ENCODE results near the gene MACO1. TPM values are rescaled to one million over a fixed set of nuclear protein-coding genes. Genes with fewer than 3 reads are reported as not detected.

The MACO1 gene
- total RNA-seq, 1 donor from 2014 or later: 7.9 TPM

GRCh38 chr1:25527946-25528595 is 97.4 kb downstream of the MACO1 start:
- no peak overlapping the region for H3K4me3 ChIP-seq (ENCODE audit: low read depth, low read length)
- no peak for TF ChIP-seq CTCF (conservative IDR thresholded peaks at IDR 0.05; ENCODE audit: low read depth, low read length)
- no peak for DNase-seq (ENCODE audit: low read depth)

GRCh38 chr1:25528881-25529517 is 98.3 kb downstream of the MACO1 start:
- no peak for DNase-seq (ENCODE audit: low read depth)
- TF ChIP-seq CTCF (conservative IDR thresholded peaks at IDR 0.05; ENCODE audit: low read depth, low read length): no peak
- H3K4me3 ChIP-seq (ENCODE audit: low read depth, low read length): no peak overlapping the region

DNA sequence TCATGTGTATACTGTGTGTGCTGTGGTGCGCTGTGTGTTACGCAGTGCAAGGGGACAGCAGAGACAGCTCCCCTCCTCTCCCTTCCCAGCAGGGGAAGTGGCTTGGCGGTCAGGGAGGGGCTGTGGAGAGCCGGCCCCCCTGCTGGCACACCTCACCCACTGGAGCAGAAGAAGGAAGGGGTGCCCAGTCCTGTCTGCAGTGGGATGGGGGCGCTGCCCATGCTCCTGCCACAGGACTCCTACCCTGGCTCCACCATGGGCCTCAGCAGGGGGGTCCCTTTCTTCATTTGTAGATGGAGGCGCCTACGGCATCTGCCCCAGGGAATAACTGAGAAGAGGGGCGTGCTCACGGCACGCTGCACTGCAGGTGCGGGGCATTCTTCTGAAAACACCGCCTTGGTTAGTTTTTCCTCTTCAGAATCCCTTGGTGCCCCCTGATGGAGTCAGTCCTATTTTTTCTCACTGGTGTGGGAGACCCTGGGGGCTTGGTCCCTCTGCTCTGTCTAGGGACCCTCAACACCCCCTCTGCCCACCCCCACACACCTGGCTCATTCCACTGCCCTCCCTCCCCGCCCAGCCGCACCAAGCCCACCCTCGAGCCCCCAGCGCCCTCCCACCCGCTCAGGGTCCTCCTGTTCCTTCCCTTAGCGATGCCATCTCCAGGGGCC is 99.0 kb downstream of the MACO1 start:
- no peak overlapping the region for H3K4me3 ChIP-seq (ENCODE audit: low read depth, low read length)
- TF ChIP-seq CTCF (conservative IDR thresholded peaks at IDR 0.05; ENCODE audit: low read depth, low read length): no peak
- DNase-seq (ENCODE audit: low read depth): no peak

DNA sequence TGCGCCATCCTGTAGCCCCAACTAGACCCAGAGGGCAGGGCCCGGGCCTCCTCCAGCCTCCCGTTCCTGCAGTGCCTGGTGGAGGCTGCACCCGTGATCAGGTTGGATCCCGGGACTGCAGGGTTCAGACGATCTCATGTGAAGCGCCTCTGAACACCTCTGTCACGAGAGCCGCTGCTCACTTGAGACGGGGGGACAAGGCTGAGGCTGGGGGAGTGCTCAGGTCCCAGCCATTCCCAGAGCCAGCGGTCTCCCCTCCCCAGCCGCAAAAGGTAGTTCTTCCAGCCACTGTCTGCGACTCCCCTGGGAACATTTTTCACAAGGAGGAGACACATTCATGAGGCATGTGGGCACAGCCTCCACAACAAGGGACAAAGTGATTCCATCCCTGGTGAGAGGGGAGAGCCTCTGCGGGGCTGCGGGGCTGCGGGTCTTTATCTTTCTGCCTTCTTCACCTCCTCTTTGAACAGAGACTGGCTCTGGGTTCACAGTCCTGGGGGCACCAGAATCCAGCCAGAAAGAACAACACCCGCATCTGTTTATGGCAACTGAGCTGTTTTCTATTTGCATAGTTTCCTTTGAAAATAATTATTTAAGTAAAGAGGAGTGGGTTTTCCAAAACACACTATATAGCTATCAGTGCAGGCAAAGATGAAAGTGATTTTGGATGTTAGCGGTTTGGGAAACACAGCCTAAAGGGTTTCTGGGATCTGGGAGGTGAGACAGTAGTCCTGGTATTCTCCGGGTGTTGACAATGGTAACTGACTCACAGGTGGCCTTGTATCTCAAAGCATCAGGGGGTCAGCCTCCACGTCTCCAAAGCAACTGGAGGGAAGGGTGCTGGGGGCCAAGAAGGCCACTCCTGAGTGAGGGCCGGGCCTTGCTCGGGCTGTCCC is 99.7 kb downstream of the MACO1 start:
- no peak overlapping the region for H3K4me3 ChIP-seq (ENCODE audit: low read depth, low read length)
- no peak for DNase-seq (ENCODE audit: low read depth)

DNA sequence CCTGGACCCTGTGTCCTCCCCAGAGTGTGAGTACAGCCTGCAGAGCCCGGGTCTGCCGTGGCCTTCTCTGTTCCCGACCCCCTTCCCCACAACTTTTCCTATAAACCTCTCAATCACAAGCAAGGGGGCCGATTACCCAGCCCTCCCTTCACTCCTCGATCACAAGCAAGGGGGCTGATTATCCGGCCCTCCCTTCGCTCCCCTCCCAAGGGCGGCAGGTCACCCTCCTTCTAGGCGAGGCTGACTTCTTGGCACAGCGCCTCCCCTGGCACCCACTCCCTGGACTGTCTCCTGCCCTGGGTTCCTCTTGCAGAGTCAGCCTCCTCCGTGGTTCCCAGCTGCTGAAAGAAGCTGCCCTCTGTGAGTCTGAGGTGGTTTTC is 100.4 kb downstream of the MACO1 start:
- H3K4me3 ChIP-seq (ENCODE audit: low read depth, low read length): no peak overlapping the region
- DNase-seq (ENCODE audit: low read depth): no peak
- TF ChIP-seq CTCF (conservative IDR thresholded peaks at IDR 0.05; ENCODE audit: low read depth, low read length): no peak

More for the DNA sequence above, 99.7 kb downstream of the MACO1 start:
- TF ChIP-seq CTCF (conservative IDR thresholded peaks at IDR 0.05; ENCODE audit: low read depth, low read length): no peak

DNA sequence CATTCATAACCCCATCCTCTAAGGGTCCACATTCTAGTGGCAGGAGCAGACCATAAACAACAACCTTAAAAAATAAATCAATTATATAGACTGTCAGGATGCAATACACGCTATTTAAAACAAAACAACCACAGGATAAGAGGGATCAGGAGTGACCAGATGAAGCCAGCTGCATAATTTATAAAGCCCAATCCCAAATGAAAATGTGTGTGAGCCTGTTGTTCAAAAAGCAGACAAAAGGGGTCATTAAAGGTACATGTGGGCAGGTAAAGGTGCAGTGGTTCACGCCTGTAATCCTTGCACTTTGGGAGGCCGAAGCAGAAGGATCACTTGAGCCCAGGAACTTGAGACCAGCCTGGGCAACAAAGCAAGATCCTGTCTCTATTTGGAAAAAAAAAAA is 102.3 kb downstream of the MACO1 start:
- no peak overlapping the region for H3K4me3 ChIP-seq (ENCODE audit: low read depth, low read length)
- no peak for DNase-seq (ENCODE audit: low read depth)
- TF ChIP-seq CTCF (conservative IDR thresholded peaks at IDR 0.05; ENCODE audit: low read depth, low read length): no peak

Data from epithelial cell of proximal tubule (primary cell).